ENCODE results near the gene HBQ1. TPM values are rescaled to one million over a fixed set of nuclear protein-coding genes. Genes with fewer than 3 reads are reported as not detected.

The HBQ1 gene
- total RNA-seq, 1 experiment from 2014 or later: not detected

DNA sequence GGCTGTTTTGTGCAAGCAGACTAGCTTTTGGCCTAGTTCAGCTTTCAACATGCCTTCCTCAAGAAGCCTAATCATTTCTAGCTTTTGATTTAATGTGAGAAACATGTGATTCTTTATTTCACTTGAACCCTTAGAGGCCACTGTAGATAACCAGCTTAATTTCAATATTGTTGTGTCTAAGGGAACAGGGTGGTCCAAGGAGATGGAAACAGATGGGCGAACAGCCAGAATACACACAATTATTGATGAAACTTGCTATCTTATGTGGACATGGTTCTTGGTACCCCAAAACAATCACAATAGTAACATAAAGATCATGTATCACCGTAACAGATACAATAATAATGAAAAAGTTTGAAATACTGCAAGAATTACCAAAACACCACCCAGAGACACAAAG, 46.5 kb upstream of the HBQ1 start:
- Histone ChIP-seq H2AFZ (ENCODE audit: low read length) (no peak overlapping the region), H3K4me2 (ENCODE audit: low read length) (no peak overlapping the region), H3K4me3 (ENCODE audit: low read length) (no peak overlapping the region), H3K9me2 (replicated peaks; ENCODE audit: low read length) (no peaks in the 10 kb centered on the region), H4K20me1 (ENCODE audit: low read length) (no peaks in the 10 kb centered on the region), H3K79me2 (ENCODE audit: low read length) (peaks cover 75% of the 10 kb centered on the region), H3F3A (ENCODE audit: low read length, unreplicated experiment) (no peaks in the 10 kb centered on the region), H3K9ac (ENCODE audit: low read length) (no peak overlapping the region), H3K27ac (ENCODE audit: low read length) (no peak overlapping the region), H3K27me3 (ENCODE audit: low read length) (no peaks in the 10 kb centered on the region), H3K9me3 (ENCODE audit: low read length) (no peaks in the 10 kb centered on the region), H3K4me1 (ENCODE audit: insufficient read depth, low read length) (no peaks in the 10 kb centered on the region), H3K36me3 (ENCODE audit: low read depth, low read length) (no peaks in the 10 kb centered on the region)
- BruUV-seq (replicated peaks): no TSS peak
- ATAC-seq (no peak), DNase-seq (no peak)
- ChIA-PET POLR2A (ENCODE audit: unreplicated experiment) (no interaction called here), CTCF (no interaction called here)
- intact Hi-C loops (cut with micrococcal nuclease): no loop called here
- TF ChIP-seq EZH2phosphoT487 (IDR thresholded peaks at IDR 0.05; ENCODE audit: borderline replicate concordance, low read length): no peak
- TF ChIP-seq EZH2 (IDR thresholded peaks at IDR 0.05; ENCODE audit: low read length, unreplicated experiment): no peak
- TF ChIP-seq, protein P1, sequence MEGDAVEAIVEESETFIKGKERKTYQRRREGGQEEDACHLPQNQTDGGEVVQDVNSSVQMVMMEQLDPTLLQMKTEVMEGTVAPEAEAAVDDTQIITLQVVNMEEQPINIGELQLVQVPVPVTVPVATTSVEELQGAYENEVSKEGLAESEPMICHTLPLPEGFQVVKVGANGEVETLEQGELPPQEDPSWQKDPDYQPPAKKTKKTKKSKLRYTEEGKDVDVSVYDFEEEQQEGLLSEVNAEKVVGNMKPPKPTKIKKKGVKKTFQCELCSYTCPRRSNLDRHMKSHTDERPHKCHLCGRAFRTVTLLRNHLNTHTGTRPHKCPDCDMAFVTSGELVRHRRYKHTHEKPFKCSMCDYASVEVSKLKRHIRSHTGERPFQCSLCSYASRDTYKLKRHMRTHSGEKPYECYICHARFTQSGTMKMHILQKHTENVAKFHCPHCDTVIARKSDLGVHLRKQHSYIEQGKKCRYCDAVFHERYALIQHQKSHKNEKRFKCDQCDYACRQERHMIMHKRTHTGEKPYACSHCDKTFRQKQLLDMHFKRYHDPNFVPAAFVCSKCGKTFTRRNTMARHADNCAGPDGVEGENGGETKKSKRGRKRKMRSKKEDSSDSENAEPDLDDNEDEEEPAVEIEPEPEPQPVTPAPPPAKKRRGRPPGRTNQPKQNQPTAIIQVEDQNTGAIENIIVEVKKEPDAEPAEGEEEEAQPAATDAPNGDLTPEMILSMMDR (conservative IDR thresholded peaks at IDR 0.05; ENCODE audit: low read depth, low read length): no peak

- Histone ChIP-seq H3K9me3 (ENCODE audit: low read length) (no peaks in the 10 kb centered on the region), H3K4me1 (ENCODE audit: insufficient read depth, low read length) (no peaks in the 10 kb centered on the region), H3F3A (ENCODE audit: low read length, unreplicated experiment) (no peaks in the 10 kb centered on the region), H3K4me3 (ENCODE audit: low read length) (peak overlapping the region; percentile 78), H3K9ac (ENCODE audit: low read length) (peak overlapping the region; percentile 85), H3K27me3 (ENCODE audit: low read length) (no peaks in the 10 kb centered on the region), H3K27ac (ENCODE audit: low read length) (no peak overlapping the region), H4K20me1 (ENCODE audit: low read length) (no peaks in the 10 kb centered on the region), H3K4me2 (ENCODE audit: low read length) (peak overlapping the region; percentile 91), H3K36me3 (ENCODE audit: low read depth, low read length) (no peaks in the 10 kb centered on the region), H3K79me2 (ENCODE audit: low read length) (peaks cover 48% of the 10 kb centered on the region), H3K9me2 (replicated peaks; ENCODE audit: low read length) (no peaks in the 10 kb centered on the region), H2AFZ (ENCODE audit: low read length) (0 out of 2 replicates have a peak overlapping the region, but pooled peaks have one; percentile 42)
- TF ChIP-seq, protein P1 (conservative IDR thresholded peaks at IDR 0.05; ENCODE audit: low read depth, low read length): no peak
- no peak for TF ChIP-seq EZH2phosphoT487 (IDR thresholded peaks at IDR 0.05; ENCODE audit: borderline replicate concordance, low read length)
- no peak for TF ChIP-seq EZH2 (IDR thresholded peaks at IDR 0.05; ENCODE audit: low read length, unreplicated experiment)
- ATAC-seq (peak; percentile 9; the same call in 1 of the 2 replicates), DNase-seq (no peak)
- POLR2A ChIA-PET (ENCODE audit: unreplicated experiment): no interaction called here
- no TSS peak for BruUV-seq (replicated peaks)
- CTCF ChIA-PET: no interaction called here
- intact Hi-C loops (cut with micrococcal nuclease): no loop called here
Measured at GRCh38 chr16:138049-138417, 42.2 kb upstream of the HBQ1 start.

GRCh38 chr16:140175-140857, 39.9 kb upstream of the HBQ1 start:
- no peaks in the 10 kb centered on the region for H4K20me1 ChIP-seq (ENCODE audit: low read length)
- ATAC-seq: no peak

More at GRCh38 chr16:140175-140857, 39.9 kb upstream of the HBQ1 start:
- Histone ChIP-seq H3K4me3 (ENCODE audit: low read length) (no peak overlapping the region), H3K9me2 (replicated peaks; ENCODE audit: low read length) (no peaks in the 10 kb centered on the region), H3F3A (ENCODE audit: low read length, unreplicated experiment) (no peaks in the 10 kb centered on the region), H3K4me1 (ENCODE audit: insufficient read depth, low read length) (no peaks in the 10 kb centered on the region), H3K36me3 (ENCODE audit: low read depth, low read length) (no peaks in the 10 kb centered on the region), H2AFZ (ENCODE audit: low read length) (no peak overlapping the region), H3K9me3 (ENCODE audit: low read length) (no peaks in the 10 kb centered on the region), H3K79me2 (ENCODE audit: low read length) (peaks cover 29% of the 10 kb centered on the region), H3K9ac (ENCODE audit: low read length) (no peak overlapping the region), H3K27me3 (ENCODE audit: low read length) (no peaks in the 10 kb centered on the region), H3K4me2 (ENCODE audit: low read length) (no peak overlapping the region), H3K27ac (ENCODE audit: low read length) (no peak overlapping the region)
- ChIA-PET CTCF (interaction anchor here (0.6 kb wide), 1 partner anchor 16 kb away, joined by 7 read pairs; no protein-coding TSS in a partner anchor), POLR2A (ENCODE audit: unreplicated experiment) (no interaction called here)
- BruUV-seq (replicated peaks): no TSS peak
- intact Hi-C loops (cut with micrococcal nuclease): no loop called here
- no peak for DNase-seq
- TF ChIP-seq EZH2phosphoT487 (IDR thresholded peaks at IDR 0.05; ENCODE audit: borderline replicate concordance, low read length): no peak
- TF ChIP-seq, protein P1 (conservative IDR thresholded peaks at IDR 0.05; ENCODE audit: low read depth, low read length): no peak
- TF ChIP-seq EZH2 (IDR thresholded peaks at IDR 0.05; ENCODE audit: low read length, unreplicated experiment): no peak
